Measurements from ENCODE around the gene PRSS38.

The PRSS38 gene

GRCh38 chr1:227793948-227794816, 21.3 kb upstream of the PRSS38 start:
- no peak for DNase-seq

DNA sequence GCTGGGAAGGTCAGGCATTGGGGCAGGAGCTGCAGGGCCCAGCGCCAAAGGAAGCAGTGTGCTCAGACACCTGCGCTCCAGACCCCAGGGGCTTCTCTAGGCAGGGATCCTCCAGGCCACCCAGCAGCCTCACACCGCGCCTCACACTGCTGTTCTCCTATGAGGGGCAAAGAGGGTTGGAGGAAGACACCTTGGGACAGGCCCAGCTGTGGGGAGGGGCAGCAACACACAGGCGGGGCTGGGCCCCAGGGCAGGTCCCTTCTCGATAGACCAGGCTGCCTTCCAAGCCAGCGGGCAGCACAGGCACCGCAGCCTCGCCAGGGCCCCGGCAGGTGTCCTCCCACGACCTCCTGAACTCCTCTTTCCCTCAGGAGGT, 20.7 kb upstream of the PRSS38 start:
- DNase-seq: no peak

DNA sequence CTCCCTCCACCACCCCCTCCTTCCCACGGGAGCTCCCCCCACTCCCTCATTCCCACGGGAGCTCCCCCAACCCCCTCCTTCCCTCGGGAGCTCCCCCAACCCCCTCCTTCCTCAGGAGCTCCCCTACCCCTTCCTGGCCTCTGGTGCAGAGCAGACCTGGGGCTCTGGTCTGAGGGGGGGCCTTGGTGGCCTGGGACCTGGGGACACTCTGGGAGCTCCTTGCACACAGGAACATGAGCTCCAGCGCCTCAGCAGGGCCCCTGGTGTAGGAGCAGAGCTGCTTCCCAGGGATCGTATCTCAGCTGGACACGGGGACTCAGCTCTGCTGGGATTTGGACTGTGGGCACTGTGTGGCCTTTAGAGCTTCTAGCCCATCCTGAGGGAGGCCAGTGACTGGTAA, 19.7 kb upstream of the PRSS38 start:
- DNase-seq: no peak

DNA sequence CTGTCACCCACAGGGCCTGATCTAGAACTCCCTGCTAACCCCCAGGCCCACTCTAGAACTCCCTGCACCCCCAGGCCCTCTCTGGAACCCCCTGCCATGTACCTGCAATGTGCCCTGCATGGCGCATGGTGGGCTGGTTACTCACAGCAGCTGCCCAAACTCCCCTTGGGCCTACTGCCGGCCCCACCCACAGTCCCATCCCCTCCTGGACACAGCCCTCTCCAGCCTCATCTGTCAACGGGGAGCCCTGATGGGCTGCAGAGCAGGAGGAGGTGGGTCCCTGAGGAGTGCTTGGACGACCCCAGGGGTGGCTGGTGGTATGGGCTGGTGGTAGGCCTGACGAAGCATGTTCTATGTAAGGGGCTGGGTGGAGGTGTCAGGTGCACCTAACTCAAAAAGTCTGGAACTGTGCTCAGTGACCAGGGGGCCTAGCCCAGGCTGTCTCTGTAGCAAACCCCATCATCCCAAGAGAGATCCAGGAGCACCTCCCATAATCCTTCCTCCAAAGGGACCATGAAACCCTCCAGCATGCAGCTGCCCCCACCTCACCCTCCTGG, 19.0 kb upstream of the PRSS38 start:
- no peak for DNase-seq

DNA sequence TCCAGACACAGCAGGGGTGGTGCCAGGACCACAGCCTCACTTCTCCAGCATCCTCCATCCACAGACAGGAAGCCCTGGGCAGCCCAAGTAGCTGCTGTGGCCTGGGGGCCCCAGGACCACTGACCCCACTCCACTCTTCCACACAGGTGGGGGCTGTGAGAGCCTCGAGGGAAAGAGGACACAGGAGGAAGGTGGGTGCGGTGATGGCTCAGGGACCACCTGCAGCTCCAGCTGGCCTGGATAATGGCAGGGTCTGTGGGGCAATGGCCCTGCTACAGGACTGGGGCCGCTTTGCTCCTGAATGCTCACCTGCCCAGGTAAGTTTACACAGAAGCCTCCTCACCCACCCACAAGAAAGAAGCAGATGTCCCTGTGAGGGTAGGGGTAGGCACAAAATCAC, 18.3 kb upstream of the PRSS38 start:
- DNase-seq: no peak

GRCh38 chr1:227797625-227798024, 17.9 kb upstream of the PRSS38 start:
- DNase-seq: no peak

DNA sequence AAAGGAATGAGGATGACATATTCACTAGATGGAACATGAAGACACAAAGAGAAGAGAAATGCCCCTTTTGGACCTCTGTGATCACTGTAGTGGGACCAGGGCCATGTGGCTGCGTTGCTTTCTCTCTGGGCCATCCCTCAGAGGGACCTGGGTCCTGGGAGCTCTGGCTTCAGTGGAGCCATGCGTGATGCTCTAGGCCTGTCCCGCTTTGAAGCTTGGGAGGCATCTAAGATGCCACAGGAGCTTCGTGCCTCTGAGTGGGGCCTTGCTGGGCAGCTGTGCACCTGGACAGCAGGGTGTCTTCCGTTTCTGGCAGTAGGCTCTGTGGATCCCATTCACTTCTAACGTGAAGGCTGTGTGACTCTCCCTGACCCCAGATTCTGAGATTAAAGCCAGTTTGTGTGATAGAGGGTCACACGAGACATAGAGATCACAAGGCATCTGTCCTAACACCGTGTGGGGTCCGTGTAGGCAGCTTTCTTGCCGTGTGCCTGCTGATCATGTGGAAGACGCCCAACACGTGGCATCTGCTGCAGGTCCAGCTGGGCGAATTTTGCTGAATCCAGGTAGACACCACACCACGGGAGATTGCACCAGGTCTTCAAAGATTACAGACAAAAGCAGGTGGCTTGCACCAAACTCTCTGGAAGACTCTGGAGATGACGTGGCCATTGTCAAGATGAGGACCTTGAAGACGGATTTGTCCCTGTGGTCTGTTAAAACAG, 17.2 kb upstream of the PRSS38 start:
- no peak for DNase-seq

- no peak for DNase-seq
Observed at GRCh38 chr1:227799756-227800155, 15.7 kb upstream of the PRSS38 start.

GRCh38 chr1:227803933-227804332, 11.5 kb upstream of the PRSS38 start:
- no peak for DNase-seq

DNA sequence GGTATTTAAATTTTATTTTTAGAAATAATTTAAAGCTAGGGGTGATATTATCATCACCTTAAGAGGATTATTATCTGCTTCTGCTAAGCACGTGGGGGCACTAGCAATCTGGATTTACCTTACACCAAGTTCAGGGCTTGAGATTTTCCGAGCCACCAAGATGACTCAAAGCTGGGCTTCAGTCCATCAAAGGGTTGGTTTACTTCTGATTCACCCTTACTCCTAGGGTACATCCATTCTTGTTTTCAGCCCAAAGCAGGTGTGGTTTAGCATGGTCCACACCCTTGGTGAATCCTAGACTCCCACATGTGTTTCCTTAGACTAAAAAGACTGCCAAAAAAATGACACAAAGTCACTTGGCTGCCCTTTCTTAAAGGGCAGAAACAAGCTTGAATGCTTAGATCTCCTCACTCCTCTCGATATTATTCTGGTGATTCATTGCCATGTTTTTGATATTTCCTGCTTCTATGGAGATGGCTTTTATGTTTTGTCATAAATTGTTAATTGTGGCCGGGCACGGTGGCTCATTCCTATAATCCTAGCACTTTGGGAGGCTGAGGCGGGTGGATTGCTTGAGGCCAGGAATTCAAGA, 9.8 kb upstream of the PRSS38 start:
- no peak for DNase-seq

DNA sequence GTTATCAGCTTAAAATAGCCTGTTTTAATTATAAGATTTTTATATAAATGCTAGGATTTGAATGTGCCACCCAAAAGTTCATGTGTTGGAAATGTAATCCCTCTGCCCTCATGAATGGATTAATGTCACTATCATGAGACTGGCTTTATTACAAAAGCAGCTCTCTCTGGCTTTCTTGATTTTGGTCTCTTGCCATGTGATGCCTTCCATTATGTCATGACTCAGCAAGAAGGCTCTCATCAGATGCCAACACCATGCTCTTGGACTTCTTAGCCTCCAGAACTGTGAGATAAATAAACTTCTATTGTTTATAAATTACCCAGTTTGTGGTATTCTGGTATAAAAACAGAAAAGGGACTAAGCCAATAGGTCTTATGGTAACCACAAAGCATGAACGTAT, 6.9 kb upstream of the PRSS38 start:
- DNase-seq: peak; percentile 24

- DNase-seq: no peak
Observed at GRCh38 chr1:227809026-227809425, 6.4 kb upstream of the PRSS38 start.

GRCh38 chr1:227813962-227814361, 1.5 kb upstream of the PRSS38 start:
- DNase-seq: no peak

- DNase-seq: peak; percentile 18
Observed at GRCh38 chr1:227816750-227817446, 1.4 kb downstream of the PRSS38 start.

- DNase-seq: no peak
Observed at GRCh38 chr1:227823537-227823936, 8.1 kb downstream of the PRSS38 start.

GRCh38 chr1:227824204-227824603, 8.7 kb downstream of the PRSS38 start:
- no peak for DNase-seq

GRCh38 chr1:227828786-227829185, 13.3 kb downstream of the PRSS38 start:
- DNase-seq: no peak

DNA sequence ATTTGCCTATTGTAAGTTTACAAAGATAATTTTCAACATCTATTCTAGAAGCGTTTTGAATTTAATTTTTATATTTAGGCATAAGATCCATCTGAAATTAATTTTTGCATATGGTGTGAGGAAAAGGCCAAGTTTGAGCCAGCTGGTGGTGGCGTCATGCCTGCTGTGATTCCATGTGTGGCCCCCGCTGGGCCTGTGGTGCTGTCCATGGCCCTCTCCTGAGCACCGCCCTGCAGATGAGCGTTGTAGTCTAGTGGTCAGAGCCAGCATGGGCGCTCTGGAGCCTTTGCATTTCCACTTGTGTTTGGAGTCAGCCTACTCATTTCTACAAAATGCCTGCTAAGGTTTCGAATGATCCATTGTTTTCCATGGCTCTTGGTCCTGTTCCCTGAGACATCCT, 22.7 kb downstream of the PRSS38 start:
- no peak for DNase-seq

DNA sequence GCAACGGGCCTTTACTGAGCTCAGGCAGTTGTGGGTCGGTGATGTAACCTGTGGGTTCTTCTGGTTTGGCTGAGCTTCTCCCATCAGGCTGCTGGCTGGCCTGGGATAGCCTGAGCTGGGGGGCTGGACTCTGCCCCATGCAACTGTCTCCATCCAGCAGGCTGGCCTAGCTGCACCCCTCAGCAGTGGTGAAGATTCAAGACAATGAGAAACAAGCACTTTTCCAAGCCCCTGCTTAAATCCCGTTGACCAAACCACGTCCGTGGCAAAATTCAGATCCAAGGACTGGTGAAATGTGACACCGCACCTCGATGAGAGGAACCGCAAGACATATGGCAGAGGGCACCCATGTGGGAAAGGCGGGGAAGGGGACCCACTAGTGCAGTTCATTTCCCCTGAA, 25.6 kb downstream of the PRSS38 start:
- DNase-seq: no peak

- DNase-seq: no peak
Observed at GRCh38 chr1:227844320-227845146, 29.1 kb downstream of the PRSS38 start.

GRCh38 chr1:227845147-227845458, 29.6 kb downstream of the PRSS38 start:
- DNase-seq: no peak

DNA sequence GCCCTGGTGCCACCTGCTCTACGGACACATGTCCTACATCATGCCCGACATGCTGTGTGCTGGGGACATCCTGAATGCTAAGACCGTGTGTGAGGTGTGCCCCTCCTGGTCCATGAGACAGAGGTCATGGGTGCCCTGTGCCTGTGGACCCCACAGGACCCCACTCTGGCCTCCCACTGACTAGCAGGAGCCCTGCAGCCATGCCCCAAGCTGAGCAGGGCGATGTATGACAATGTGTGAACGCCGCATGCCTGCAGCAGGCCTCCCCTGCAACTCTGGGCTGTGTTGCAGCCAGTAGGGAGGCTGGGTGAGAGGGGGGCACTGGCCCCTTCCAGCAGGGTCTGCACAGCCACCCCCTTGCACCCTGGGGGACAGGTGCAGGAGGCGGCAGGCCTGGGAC, 30.0 kb downstream of the PRSS38 start:
- no peak for DNase-seq

Measured in DMS53 (cell line).